Islet of Langerhans (tissue), 1 donor: ENCODE data around the gene ZNF408.
"Not testable (repeated sequence)": the region's sequence is repeated elsewhere in the genome, so short reads cannot be mapped to it uniquely, and the experiment has no call there.

Experiments
- FAIRE-seq: peaks from one replicate; lab custom pipeline; 2011; peaks lifted over from hg19 to GRCh38; lab: Jason Lieb, UNC

The ZNF408 gene

DNA sequence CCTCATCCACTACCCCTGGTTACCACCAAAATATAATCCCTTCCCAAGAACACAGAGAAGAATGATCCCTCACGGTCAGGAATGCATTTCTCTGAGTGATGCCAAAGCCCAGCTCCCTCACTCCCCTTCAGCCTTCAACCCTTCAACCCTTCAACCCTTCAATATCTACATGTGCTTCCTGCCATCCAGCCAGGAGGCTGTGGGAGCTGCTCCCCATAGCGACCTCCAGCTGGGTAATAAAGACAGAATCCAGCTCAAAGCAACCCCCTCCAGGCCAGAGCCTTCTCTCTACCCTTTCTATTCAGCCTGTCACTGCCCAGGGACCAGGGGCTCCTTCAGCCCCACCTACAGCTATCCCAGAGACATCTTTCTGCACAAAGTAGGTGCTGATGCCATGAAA lies 3.1 kb upstream of the ZNF408 start:
- FAIRE-seq = no peak

DNA sequence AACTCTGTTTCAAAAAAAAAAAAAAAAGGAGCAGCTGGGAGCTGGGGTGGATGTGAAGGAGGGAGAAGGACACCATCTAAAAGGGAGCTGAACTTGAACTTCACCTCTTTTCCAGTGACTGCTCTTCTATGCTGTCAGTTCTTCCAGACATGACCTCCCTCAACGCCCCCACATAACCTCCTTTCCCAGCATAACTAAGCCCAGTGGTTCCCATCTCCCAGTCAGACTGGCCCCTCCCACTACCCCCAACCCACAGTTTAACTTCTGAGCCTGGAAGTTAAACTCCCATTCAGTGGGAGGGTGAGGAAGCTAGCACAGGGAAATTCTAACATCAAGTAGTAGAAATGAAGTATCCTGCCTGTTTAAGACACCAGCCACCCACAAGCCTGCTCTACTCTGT lies 2.2 kb upstream of the ZNF408 start:
- FAIRE-seq = no peak

GRCh38 chr11:46701078-46701654 lies 335 bp downstream of the ZNF408 start:
- FAIRE-seq = no peak

DNA sequence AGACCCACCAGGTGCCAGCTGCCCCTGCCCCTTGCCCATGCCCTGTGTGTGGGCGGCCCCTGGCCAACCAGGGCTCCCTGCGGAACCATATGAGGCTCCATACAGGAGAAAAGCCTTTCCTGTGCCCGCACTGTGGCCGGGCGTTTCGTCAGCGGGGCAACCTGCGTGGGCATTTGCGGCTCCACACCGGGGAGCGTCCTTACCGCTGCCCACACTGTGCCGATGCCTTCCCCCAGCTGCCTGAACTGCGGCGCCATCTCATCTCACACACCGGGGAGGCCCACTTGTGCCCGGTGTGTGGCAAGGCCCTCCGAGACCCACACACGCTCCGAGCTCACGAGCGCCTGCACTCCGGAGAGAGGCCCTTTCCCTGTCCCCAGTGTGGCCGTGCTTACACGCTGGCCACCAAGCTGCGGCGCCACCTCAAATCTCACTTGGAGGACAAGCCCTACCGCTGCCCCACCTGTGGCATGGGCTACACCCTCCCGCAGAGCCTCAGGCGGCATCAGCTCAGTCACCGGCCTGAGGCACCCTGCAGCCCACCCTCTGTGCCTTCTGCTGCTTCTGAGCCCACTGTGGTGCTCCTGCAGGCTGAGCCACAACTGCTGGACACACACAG lies 4.3 kb downstream of the ZNF408 start:
- no peak for FAIRE-seq

- no peak for FAIRE-seq
Observed at GRCh38 chr11:46706886-46707285, 6.1 kb downstream of the ZNF408 start.

DNA sequence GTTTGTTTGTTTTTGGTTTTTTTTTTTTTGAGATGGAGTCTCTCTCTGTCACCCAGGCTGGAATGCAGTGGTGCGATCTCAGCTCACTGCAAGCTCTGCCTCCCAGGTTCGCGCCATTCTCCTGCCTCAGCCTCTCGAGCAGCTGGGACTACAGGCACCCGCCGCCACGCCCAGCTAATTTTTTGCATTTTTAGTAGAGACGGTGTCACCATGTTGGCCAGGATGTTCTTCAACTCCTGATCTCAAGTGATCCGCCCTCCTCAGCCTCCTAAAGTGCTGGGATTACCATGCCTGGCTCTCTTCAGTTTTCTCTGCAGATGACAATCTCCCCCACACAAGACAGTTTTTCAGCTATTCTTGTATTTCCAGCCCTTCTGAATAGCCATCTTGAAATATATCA lies 8.5 kb downstream of the ZNF408 start:
- FAIRE-seq = not testable (repeated sequence)

DNA sequence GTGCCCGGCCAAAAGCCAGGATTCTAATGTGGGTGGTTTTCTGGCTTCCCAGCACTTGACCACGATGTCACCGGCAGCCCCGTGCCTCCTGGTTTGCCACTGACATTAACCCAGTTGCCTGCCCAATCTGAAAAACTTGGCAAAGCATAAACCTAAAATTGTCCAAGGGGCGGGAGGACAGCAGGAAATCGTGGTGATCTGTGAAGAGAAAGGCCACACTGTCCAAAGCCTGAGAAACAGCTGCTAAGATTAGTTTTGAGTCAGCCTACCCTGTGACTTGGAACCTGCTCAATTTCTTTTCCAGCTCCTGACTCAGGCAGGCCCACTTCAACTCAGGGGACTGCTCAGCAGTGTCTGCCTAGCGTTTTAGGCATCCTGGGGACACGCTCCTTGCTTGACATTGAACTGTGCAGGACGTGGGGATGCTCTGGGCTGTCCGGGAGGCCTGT lies 10.0 kb downstream of the ZNF408 start:
- FAIRE-seq = no peak

DNA sequence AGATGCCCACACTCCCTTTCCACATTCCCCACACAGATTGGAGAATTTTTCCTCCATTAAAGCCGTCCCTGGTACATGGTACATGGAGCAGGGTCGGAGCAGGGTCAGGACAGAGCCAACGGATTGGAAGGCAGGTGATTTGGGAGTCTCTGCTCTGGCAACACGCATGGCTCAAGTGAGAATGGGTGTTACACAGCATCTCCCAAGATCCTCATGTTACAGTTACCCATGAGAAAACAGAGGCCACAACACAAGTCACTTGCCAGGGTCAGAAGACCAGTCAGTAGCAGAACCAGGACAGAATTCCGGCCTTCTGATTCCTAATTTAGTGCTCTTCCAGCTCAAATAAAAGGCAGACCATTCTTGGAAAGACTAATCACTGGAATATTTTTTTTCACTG lies 10.5 kb downstream of the ZNF408 start:
- no peak for FAIRE-seq

- no peak for FAIRE-seq
Observed at GRCh38 chr11:46712874-46713576, 12.2 kb downstream of the ZNF408 start.

DNA sequence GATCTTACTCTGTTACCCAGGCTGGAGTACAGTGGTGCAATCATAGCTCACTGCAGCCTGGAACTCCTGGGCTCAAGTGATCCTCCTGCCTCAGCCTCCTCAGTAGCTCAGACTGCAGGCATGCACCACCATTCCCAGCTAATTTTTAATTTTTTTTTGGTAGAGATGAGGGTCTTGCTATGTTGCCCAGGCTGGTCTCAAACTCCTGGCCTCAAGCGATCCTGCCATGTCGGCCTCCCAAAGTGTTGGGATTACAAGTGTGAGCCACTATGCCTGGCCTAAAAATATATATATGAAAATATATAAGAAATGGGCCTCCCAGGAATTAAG lies 17.0 kb downstream of the ZNF408 start:
- not testable (repeated sequence) for FAIRE-seq

DNA sequence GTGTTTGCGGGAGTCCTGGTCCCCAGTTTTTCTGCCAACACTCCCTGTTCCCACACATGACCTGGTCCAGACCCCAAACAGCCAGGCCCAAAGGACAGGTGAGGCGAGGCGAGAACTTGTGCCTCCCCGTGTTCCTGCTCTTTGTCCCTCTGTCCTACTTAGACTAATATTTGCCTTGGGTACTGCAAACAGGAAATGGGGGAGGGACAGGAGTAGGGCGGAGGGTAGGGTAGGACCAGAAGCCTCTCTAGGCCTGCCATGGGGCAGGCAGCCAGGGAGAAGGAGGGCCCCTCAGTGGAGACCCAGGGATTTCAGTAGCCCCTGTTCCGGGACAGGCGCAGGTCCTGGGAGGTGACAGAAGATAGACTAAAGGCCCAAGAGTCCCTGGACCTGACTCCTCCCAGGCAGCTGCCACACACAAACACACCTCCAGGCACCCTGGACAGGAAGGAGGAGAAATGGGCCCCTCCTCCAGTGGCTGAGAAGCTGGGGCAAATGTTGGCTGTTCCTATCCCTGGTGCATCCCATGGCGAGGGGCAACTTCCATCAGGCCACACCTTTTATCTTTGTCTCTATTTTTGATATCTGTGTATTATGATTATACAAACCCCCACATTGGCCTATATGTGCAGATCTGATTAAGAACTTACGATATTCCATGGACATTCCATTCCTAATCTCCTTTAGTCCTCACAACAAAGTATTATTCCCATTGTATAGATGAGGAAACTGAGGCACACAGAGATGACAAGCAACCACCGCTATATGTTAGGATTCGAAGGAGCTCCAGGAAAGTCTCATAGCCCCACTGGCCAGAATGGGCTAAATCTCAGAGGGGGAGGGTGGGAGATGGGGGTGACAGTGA lies 17.6 kb downstream of the ZNF408 start:
- no peak for FAIRE-seq

DNA sequence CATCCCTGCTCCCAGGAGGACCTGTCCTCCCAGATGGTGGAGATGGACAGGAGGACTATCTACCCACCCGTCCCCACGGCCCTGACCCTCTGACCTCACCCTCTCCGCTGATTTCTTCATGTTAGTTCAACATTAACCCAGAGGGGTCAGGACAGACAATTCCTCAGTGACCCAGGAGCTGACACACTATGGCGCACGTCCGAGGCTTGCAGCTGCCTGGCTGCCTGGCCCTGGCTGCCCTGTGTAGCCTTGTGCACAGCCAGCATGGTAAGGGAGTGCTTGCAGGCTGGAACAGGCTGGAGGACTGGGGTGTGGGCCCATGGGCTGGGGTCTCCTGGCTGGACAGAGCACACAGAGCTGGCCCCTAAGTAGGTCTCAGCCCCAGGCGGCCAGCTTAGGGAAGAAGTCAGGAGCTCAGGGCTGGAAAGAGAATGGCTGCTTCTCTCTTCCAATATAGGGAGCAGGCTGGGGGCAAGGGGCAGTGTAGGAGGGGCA lies 18.3 kb downstream of the ZNF408 start, which contains the start of gene F2:
Gene F2, plus strand, starts transcription at position 166 of the 495 bp plus-strand sequence. Its CDS starts 23 bp downstream, at position 189.
- FAIRE-seq = no peak

GRCh38 chr11:46719543-46720218 lies 18.9 kb downstream of the ZNF408 start:
- FAIRE-seq = no peak

DNA sequence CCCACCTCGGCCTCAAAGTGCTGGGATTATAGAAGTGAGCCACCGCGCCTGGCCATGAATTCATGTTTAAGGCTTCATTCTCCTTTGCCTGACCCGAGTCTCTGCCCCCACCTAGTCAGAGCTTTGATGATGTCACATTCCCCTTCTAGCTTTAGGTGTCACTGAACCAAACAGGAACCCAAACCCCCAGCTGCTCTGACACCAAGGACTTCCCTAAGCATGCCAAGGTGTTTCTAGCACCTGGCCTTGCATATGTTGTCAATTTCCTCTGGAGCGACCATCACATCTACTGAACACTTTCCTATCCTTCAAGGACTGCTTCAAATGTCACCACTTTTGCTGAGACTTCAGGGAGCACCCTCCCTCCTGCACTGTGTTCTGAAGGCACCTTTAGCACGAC lies 20.5 kb downstream of the ZNF408 start:
- no peak for FAIRE-seq

DNA sequence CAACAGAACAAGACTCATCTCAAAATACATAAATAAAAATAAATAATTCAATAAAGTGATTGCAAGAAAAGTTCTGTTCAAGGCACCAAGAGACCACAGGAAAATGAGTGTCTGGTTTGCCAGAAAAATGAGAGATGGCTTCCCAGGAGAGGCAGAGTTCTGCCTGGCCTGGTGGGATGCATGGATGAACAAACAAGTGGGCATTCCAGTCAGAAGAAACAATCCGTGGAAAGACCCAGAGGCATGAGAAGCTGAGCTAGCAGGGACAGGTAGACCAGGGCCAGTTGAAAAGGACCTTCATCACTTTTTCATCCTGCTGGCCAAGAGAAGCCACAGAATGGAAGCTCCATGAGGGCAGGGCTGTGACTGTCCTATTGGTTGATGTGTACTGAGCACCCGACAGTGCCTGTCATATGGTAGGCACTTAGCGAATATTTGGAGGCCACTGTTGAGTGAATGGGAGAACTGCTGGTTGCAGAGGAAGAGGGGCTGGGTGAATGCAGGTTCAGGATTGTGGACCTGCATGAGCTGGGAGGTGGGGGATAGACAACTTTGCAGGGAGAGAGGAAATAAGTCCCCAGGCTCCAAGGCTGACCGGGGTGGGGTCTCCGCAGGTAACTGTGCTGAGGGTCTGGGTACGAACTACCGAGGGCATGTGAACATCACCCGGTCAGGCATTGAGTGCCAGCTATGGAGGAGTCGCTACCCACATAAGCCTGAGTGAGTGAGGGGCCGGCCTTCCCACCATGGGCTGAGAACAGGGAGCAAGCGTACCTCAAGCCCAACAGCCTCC lies 21.9 kb downstream of the ZNF408 start:
- no peak for FAIRE-seq

DNA sequence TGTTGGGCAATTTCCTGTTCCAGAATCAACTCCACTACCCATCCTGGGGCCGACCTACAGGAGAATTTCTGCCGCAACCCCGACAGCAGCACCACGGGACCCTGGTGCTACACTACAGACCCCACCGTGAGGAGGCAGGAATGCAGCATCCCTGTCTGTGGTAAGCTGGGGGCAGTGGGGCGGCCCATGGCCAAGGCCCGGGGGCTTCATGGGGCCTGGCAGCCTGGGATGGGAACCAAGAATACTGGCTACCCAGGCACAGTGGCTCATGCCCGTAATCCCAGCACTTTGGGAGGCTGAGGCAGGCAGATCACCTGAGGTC lies 22.5 kb downstream of the ZNF408 start:
- FAIRE-seq = no peak

GRCh38 chr11:46724088-46724487 lies 23.3 kb downstream of the ZNF408 start:
- no peak for FAIRE-seq

- no peak for FAIRE-seq
Observed at GRCh38 chr11:46725338-46726205, 24.7 kb downstream of the ZNF408 start.

- FAIRE-seq = no peak
Observed at GRCh38 chr11:46726206-46726862, 25.5 kb downstream of the ZNF408 start.
